Esophagus mucosa (tissue), 1 donor: ENCODE results near the gene GMPR2. TPM values are rescaled to one million over a fixed set of nuclear protein-coding genes. Genes with fewer than 3 reads are reported as not detected.
"Not testable (repeated sequence)": the region's sequence is repeated elsewhere in the genome, so short reads cannot be mapped to it uniquely, and the experiment has no call there.

Experiments used
- ATAC-seq: fragments of 200-7000 bp; cut with Tn5 transposase; one replicate; pipeline ENCODE4 v1.9.1; 2020
- total RNA-seq: library from RNA; stranded (reverse); gene quantifications from one replicate; pipeline ENCODE4 v1.2.4, GENCODE V29; 2023
- donor health status: DM: yes; HTN: yes; CAD: no.

GMPR2 gene
- total RNA-seq, 1 donor from 2014 or later, result 38.9 TPM

DNA sequence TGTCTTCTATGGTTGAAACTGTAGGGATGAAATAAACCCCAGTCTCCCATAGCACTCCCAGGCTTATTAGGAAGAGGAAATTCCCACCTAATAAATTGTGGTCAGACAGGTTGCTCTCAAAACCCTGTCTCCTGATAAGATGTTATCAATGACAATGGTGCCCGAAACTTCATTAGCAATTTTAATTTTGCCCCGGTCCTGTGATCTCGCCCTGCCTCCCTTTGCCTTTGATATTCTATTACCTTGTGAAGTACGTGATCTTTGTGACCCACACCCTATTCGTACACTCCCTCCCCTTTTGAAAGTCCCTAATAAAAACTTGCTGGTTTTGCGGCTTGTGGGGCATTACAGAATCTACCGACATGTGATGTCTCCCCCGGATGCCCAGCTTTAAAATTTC is 30.2 kb upstream of the GMPR2 start:
- ATAC-seq, result not testable (repeated sequence)

DNA sequence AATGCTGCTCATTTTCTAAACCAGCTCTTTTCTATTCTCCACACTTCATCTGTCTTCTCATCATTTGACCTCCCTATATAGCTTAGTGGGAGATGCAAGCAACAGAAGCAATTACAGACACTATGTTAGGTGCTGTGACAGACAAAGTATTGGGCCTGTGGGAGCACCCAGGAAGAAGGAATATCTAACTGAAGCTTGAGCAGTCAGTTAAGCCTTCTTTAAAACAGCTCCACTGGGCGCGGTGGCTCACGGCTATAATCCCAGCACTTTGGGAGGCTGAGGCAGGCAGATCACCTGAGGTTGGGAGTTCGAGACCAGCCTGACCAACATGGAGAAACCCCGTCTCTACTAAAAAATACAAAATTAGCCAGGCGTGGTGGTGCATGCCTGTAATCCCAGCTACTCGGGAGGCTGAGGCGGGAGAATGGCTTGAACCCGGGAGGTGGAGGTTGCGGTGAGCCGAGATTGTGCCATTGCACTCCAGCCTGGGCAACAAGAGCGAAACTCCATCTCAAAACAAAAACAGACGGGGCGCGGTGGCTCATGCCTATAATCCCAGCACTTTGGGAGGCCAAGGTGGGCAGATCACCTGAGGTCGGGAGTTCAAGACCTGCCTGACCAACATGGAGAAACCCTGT is 29.4 kb upstream of the GMPR2 start:
- ATAC-seq, result not testable (repeated sequence)

DNA sequence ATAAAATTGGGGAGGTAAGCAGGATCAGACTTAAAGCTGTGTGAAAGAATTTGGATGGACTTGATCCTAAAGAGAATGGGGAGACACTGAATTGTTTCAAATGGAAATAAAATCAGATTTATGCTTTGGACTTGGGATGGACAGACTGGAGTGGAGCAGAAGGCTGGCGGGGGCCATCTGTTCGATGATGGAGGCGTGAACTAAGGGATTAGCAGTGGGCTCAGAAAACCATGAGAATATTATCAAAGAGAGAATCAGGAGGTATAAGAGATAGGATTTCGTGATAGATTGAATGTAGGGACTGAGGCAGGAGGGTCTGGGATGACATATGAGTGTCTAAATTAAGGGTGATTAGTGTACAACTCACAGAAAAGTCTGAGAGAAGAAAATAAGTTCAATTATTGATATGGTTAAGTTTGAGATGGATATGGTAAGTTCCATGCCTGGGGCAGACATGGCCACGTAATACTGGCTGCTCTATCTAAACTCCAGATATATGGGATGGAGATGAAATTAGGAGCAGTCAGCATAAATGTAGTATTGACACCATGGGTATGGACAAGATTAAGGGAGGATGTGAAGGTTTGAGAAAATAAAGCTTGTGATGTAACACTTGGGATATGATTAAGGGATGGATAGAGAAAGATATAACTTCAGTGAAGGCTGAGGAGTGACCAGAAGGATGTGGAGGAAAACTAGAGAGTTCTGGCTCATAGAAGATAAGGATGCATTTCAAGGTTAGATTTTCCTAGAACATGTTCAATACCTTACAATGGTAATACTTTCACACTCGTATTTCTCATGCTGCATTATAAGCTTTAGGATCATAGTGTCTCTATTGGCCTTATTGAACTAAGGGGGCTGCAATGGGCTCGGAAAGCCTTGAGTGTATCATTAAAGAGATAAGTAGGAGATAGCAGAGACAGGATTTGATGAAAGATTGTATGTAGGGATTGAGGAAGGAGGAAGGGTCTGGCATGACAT is 28.3 kb upstream of the GMPR2 start:
- no peak for ATAC-seq

DNA sequence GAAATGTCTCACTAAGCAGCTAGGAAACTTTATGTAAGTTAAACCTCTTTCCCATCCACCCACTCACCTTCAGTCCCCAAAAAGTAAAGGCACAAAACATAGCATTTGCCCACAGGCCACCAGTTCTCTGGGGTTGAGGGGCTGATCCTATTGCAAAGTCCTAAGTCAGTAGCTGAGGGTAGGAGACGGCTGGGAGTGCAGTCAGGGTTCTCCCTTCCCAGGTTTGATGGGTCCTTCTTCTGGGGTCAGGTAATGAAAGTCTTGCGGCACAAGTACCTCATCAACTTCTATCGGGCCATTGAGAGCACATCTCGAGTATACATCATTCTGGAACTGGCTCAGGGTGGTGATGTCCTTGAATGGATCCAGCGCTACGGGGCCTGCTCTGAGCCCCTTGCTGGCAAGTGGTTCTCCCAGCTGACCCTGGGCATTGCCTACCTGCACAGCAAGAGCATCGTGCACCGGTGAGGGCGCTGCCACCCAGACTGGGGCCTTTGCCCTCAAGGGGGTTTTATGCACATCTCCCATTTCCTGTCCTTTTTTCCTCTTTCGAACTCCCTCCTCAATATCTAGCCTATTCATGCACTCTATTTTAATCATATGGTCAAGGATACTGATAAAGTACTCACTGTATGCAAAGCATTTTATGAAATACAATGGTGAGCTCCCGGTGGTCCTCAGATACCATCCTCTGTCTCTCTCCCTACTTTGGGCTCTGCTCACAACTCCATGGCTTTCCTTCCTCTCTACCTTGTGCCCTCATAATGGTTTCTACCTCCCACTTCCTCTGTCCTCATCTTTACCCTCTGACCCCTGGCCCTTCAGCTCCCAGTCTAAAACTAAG is 26.2 kb upstream of the GMPR2 start:
- no peak for ATAC-seq

DNA sequence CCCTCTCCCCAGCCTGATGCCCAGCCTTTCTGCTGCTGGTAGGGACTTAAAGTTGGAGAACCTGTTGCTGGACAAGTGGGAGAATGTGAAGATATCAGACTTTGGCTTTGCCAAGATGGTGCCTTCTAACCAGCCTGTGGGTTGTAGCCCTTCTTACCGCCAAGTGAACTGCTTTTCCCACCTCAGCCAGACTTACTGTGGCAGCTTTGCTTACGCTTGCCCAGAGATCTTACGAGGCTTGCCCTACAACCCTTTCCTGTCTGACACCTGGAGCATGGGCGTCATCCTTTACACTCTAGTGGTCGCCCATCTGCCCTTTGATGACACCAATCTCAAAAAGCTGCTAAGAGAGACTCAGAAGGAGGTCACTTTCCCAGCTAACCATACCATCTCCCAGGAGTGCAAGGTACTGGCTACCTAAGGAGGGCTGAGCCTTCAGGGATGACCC is 25.6 kb upstream of the GMPR2 start:
- no peak for ATAC-seq

DNA sequence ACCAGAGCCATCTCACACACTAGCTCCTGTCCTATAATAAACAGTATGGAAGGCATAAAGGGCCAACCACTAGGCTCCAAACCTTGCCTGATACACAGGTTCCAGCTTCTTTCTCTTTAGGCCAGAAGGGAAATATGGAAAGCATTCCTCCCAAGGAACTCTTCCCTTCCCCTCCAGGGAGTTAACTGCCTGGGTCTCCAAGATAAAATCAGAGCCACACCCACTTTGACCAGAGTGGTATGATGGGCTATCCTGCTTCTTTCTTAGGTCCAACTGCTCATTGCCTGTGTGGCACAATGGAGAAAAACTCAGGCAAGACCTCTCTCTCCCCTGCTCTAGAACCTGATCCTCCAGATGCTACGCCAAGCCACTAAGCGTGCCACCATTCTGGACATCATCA is 25.1 kb upstream of the GMPR2 start:
- ATAC-seq, result no peak

DNA sequence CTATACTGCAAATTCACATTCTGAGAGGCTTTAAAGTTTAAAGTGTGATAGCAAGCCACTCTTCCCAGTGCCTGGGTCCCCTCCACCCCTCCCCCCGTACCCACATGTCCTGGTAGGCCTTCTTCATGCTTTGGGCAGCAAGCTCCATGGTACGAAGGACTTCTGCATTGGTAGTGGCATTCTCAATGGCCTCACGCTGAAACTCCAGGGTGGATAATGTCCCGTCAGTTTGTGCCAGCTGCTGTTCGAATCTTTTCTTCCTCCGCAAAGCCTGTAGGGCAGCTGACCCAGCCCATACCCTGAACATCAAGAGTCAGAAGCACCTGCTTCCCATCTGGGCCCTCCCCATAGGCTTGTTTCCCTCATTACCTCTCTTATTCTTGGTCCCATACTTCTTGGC is 21.4 kb upstream of the GMPR2 start:
- ATAC-seq, result no peak

DNA sequence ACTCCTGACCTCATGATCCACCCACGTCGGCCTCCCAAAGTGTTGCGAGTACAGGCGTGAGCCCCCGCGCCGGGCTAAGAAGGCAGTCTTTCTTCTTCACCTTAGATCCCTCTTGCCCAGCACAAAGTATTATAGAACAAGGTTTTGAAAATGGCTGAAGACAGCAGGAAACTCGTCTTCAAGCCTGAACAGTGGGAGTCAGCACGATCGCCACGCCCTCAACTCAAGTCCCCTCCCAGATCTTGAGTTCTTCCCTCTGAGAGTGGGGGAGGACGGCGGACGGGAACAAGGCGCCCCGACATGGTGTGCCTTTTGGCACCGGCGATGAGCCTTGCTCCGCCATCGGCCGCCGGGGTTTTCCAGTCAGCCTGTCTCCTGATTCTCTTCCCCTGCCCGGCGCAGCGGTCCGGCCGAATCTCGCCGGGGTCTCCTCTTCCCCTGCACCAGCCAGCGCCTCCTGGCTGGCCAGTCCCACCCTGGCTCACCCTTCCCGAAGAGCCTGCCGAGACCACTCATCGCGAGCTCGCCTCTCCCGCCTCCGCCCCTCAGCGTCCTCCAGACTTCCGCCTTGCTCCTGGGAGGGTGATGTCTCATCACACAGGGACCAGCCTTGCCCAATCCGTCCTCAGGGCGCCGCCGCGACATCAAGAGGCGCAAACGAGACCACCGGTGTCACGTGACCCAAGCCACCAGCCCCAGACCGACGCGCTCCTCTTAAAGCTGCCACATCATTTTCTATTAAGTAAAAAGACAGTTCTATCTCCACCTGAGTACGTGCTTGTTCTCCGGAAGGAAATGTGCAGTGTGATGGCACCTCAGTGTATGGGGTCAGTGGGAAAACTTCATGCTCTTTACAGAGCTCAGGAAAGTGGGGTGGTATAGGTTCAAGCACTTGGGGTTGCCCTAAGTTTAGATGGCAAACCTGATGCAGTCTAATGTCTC is 19.5 kb upstream of the GMPR2 start, which contains the start of gene CHMP4A:
Gene CHMP4A (minus strand): TSS at position 565 of the 942 bp plus-strand sequence. CDS start 49 bp downstream, at position 516.
- peak; percentile 90 for ATAC-seq

DNA sequence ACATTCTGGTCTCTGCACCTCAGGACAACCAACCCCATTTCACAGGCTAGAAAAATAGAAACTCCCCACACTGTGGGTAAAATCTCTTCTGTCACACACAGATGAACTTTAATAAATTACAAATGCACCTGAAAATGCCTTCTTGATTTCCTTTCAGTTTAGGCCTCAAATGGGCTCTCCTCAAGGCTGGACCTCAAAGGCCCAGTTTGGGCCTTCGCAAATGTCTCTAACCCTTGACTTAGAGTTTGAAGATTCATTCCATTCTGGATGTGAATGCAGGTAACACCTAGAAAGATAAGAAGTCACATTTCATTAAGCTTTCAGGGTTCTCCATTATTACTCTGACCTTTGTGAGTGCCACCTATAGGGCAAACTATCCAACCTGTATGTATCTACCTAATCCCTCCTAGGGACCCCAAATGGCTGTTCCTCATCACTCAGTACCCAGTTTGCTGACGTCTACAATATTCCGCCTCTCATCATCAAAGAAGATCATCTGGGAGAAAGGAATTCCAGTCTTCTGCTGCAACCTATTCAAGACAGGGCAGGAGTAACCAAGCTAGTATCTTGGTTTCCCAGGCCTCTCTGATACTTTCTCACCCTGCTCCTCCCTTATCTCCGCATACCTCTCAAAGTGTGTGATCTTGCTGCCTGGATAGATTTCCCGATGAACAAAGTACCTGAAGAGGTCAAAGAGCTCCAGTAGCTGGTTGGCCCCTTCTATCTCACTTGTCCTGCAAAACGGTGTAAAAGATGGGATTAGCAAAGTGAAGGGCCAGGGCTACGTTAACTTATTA is 18.7 kb upstream of the GMPR2 start:
- ATAC-seq, result no peak

DNA sequence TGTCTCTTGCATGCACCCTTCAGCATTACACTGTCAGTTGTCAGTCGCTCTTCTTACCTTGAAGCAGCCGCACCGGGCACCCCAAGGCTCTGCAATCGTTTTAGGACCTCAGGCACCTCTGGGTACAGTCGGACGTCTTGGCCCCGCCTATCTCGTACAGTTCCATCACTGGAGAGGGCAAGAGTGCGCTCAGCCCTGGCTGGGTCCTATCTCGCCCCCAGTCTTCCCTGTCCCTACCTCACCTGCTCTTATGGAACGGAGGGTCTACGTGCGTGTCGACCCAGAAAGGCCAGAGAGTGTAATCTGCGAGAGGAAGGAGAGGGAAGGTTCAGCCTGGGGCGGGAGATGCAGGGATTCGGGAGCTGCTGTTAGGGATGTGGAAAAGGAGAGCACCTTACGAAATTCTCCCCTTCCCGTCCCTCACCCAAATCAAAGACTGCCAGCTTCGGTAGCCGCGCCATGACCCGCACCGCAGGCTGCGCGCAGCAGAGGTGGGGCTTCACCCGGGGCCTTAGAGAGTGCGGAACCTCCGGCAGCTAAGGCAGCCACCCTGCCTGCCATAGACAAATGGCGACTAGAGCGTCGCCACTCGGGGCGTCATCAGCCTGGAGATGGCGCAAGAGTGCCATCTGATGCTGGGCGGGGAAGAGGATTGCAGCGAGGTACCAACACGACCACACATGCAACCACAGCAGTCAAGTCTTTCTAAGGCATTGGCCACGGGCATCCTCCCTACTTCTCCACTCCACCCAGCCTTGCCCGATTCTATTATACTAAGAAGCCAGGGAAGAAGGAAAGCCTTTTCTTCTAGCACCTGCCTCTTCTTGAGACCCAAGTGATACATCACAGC is 17.0 kb upstream of the GMPR2 start, which contains the start of gene MDP1:
Gene MDP1 (minus strand): TSS at position 572 of the 850 bp plus-strand sequence. CDS start 111 bp downstream, at position 461.
- ATAC-seq, result peak; percentile 76

DNA sequence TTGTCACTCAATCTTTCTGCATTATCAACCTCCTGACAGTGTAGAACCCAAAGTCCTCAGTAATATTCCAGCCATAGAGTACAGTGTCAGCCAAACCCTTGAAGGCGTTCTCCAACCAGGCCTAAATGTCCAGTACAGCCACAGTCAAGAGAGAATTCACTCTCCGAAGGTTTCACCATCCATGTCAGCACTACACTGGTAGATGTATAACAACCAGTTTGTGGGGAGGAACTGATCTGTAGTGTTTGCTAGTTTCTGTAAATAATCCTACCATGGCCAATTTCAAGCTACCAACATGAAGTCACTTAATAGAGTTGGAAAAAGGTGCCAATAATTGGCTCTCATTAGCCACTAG is 16.4 kb upstream of the GMPR2 start:
- ATAC-seq, result no peak

DNA sequence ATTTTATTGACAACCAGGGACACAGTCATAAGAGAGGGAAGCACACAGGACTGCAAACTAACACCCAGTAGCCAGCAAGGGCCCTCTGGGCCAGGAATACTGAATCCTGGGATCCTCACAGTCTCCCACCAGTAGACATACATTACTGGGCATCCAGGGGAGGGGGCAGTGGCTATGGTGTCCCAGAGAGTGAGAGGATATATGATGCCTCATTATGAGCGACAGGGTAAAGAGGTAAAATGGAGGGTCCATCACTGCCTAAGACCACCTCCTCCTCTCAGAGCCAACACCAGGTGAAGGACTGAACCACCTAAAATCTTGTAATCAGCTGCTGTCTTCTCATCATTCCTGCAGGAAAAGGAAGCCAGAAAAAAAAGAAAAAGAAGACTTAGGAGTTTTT is 15.9 kb upstream of the GMPR2 start:
- ATAC-seq, result not testable (repeated sequence)

DNA sequence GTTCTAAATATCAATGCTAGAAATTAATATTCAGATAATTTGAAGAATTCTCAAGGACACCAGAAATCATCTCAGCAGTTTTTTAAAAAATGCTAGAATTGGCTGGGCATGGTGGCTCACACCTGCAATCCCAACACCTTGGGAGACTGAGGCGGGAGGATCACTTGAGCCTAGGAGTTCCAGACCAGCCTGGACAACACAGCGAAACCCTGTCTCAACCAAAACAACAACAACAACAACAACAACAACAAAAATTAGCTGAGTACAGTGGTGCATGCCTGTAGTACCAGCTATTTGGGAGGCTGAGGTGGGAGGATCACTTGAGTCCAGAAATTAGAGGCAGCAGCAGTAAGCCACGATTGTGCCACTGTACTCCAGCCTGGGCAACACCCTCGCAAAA is 13.6 kb upstream of the GMPR2 start:
- no peak for ATAC-seq

DNA sequence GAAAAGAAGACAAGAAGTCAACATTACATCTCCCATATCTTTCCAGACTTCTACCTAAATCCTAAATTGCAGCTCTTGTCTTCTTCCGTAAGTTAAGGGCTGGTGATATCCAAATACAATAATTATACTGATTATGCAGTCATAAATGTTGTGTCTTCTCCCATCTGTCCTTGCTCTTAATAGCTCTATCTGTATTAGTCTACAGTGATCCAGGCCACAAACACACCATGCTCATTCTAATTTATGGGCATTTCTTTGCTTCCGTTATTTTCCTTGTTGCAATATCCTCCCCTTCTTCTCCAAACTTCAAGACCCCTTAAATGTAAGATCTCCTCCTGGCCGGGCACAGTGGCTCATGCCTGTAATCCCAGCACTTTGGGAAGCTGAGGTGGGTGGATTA is 13.2 kb upstream of the GMPR2 start:
- no peak for ATAC-seq

DNA sequence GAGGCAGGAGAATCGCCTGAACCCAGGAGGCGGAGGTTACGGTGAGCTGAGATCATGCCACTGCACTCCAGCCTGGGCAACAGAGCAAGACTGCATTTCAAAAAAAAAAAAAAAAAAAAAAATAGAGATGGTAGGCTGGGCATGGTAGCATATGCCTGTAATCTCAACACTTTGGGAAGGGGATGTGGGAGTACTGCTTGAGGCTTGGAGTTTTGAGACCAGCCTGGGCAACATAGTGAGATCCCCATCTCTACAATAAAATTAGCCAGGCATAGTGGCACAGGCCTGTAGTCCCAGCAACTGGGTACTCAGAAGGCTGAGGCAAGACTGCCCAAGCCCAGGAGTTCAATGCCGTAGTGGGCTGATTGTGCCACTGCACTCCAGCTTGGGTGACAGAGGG is 9.7 kb upstream of the GMPR2 start:
- ATAC-seq, result peak; percentile 5

DNA sequence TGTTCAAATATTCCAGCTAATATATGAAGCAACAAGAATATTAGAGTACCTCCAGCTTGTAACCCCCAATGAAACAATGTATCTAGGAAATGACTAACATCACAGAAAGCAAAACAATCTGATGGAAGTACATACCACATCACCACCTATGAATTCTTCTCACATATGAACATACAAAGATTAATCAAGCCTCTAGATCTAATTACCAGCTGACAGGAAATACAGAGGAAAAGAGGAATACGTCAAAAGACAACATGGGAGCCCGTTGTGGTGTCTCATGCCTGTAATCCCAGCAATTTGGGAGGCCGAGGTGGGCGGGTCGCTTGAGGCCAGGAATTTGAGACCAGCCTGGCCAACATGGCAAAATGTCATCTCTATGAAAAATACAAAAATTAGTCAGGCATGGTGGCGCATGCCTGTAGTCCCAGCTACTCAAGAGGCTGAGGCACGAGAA is 8.1 kb upstream of the GMPR2 start:
- ATAC-seq, result no peak

DNA sequence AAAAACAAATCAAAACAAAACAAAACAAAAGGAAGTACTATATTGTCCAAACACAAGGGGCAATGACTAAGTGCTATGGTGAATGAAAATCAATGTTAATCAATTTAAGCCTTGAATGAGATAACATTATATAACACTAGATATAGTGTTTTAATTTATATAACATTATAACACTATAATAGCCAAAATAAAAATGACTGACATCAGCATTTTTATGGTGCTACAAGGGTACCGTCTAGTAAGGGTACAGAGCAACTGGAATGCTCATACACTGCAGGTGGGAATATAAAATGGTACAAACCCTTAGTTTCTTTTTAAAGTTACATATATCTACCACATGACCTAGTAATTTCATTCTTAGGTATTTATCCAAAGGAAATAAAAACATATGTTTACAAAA is 6.3 kb upstream of the GMPR2 start:
- ATAC-seq, result no peak

DNA sequence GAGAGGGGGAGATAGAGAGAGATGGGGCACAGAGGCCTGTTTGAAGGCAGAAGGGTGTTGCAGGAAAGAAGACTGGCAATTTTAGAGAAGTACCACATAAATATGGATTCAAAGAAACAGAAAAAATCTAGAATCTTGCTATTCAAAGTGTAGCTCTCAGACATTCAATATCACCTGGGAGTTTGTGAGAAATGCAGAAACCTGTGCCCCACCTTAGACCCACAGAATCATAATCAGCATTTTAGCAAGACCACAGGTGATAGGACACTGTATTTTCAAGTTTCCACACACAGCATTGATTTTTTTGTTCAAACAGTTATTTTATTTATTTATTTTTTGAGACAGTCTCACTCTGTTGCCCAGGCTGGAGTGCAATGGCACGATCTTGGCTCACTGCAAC is 3.8 kb upstream of the GMPR2 start:
- no peak for ATAC-seq

DNA sequence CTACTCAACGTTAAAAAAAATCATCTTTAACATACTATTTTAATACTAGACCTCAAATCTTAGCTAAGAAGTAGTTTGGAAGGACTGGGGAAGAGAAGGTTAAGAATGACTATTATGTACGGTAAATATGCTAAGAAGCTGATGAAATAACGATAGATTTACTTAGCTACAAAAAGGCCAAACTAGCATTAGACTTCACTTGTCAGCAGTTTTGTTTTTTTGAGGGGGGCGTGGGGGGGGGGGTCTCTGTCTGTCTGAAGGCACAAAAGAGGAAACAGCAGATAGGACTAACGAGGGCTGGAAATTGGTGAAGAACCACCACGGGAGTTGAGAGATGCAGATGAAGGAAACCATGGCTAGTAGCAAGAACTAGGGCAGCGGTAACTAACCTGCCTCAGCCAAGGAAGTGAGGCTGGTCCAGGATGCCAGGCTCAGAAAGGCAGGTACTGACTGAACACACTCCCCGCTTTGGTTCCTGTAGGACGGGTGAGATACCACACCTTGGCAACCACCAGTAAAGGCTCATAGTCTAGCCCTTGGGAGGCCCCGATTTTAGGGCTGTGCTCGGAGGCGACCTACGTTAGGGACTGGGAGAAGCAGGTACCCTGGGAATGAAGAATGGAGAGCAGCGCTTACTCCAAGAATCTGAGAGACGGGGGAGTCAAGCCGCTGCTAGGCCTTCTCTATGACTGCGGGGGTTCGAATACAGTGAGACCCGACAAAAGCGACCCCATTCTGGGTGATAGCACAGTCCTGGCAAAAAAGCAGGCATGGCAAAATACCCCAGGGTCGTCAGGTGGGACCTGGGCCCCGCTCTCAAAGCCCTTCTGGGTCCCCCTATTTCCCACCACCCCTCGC is 1.2 kb upstream of the GMPR2 start:
- peak; percentile 47 for ATAC-seq
